CD8-positive, alpha-beta memory T cell (primary cell): Measurements from ENCODE around the gene PITPNM2. TPM values are rescaled to one million over a fixed set of nuclear protein-coding genes. Genes with fewer than 3 reads are reported as not detected.

Experiments used
- CTCF ChIA-PET: fragments of 350-600 bp; sonication (Branson Sonifier 250); formaldehyde crosslinking; loops from one replicate; lab custom pipeline; 2021; ENCODE audit warnings: antibody characterized with exemption; lab: Charles Lee
- POLR2A ChIA-PET: fragments of 350-600 bp; sonication (Branson Sonifier 250); formaldehyde crosslinking; loops from one replicate; lab custom pipeline; 2021; ENCODE audit warnings: antibody characterized with exemption; lab: Charles Lee
- DNase-seq, 5 donors: peaks; one replicate each; pipeline versions ENCODE4 v3.0.0 to v3.0.0-alpha.2; 2020 to 2022; ENCODE audit warnings: mixed read lengths in 1 of 5
- H3K27ac ChIP-seq: one replicate; pipeline ENCODE4 v1.7.0; 2013; ENCODE audit warnings: low read depth, mild to moderate bottlenecking, low read length, moderate library complexity
- H3K27me3 ChIP-seq: 2 replicates; pipeline ENCODE4 v1.7.0; 2013; ENCODE audit warnings: low read length, mild to moderate bottlenecking; ENCODE audit not compliant: insufficient read depth, poor library complexity, severe bottlenecking
- H3K36me3 ChIP-seq: 2 replicates; pipeline ENCODE4 v1.7.0; 2013; ENCODE audit warnings: mild to moderate bottlenecking, low read length, moderate library complexity; ENCODE audit not compliant: insufficient read depth
- H3K4me1 ChIP-seq: 2 replicates; pipeline ENCODE4 v1.7.0; 2013; ENCODE audit warnings: mild to moderate bottlenecking, low read length, moderate library complexity; ENCODE audit not compliant: insufficient read depth
- H3K4me3 ChIP-seq: 2 replicates; pipeline ENCODE4 v1.7.0; 2013; ENCODE audit warnings: mild to moderate bottlenecking, low read length
- H3K9me3 ChIP-seq: 2 replicates; pipeline ENCODE4 v1.7.0; 2013; ENCODE audit warnings: mild to moderate bottlenecking, low read length
- H3K27ac Mint-ChIP-seq, 8 donors: one replicate each; pipeline ENCODE4 v1.8.0; 2020 to 2021; ENCODE audit warnings: mixed read lengths in 8 of 8, mild to moderate bottlenecking in 6 of 8, inconsistent platforms in 3 of 8, moderate library complexity in 3 of 8
- H3K27me3 Mint-ChIP-seq, 2 donors: one replicate each; pipeline ENCODE4 v1.8.0; 2020 to 2021; ENCODE audit warnings: mixed read lengths in 2 of 2, mild to moderate bottlenecking in 1 of 2, moderate library complexity in 1 of 2
- H3K36me3 Mint-ChIP-seq, 3 donors: one replicate each; pipeline ENCODE4 v1.8.0; 2020 to 2021; ENCODE audit warnings: mixed read lengths in 3 of 3, inconsistent platforms in 1 of 3, mild to moderate bottlenecking in 1 of 3
- H3K4me1 Mint-ChIP-seq, 3 donors: one replicate each; pipeline ENCODE4 v1.8.0; 2020 to 2021; ENCODE audit warnings: mixed read lengths in 3 of 3, inconsistent platforms in 1 of 3, mild to moderate bottlenecking in 1 of 3
- H3K4me3 Mint-ChIP-seq, 7 donors: one replicate each; pipeline ENCODE4 v1.8.0; 2020 to 2021; ENCODE audit warnings: mixed read lengths in 7 of 7, mild to moderate bottlenecking in 6 of 7, moderate library complexity in 4 of 7, inconsistent platforms in 2 of 7
- H3K9me3 Mint-ChIP-seq, 5 donors: one replicate each; pipeline ENCODE4 v1.8.0; 2020 to 2022; ENCODE audit warnings: mixed read lengths in 5 of 5, mild to moderate bottlenecking in 3 of 5, moderate library complexity in 2 of 5, inconsistent platforms in 1 of 5
- polyA plus RNA-seq: library from polyadenylated mRNA; unstranded; fragments of 300-500 nt; fragmentation: Illumina TruSeq; gene quantifications from one replicate; pipeline ENCODE4 v1.2.3, GENCODE V29; 2021
- total RNA-seq, 2 experiments: library from RNA; stranded (reverse); gene quantifications; one replicate each; pipeline ENCODE4 v1.2.3, GENCODE V29; 2021

The PITPNM2 gene
- total and polyA plus RNA-seq, 3 experiments from 2014 or later: 1.8 to 6.1 (median 5.1) TPM

DNA sequence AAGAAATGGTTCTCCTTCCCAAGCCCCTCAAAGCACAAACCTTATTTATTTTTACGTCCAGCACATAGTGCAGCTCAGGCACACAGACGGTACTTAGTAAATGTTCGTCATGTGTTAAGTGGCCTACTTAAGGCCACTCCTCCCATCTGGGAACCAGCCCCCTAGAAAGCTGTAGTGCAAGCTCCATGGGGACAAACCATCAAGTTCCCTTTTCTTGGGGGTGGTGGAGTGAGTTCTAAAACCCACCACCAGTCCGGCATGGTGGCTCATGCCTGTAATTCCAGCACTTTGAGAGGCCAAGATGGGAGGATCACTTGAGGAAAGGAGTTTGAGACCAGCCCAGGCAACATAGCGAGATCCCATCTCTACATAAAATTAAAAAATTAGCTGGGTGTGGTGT is 49.4 kb downstream of the PITPNM2 start:
- H3K27me3 Mint-ChIP-seq: peaks cover 0 to 2% of the 10 kb centered on the region in 2 donors
- no peak overlapping the region for H3K4me3 Mint-ChIP-seq
- no peaks in the 10 kb centered on the region for H3K9me3 Mint-ChIP-seq
- Histone ChIP-seq H3K9me3 (no peaks in the 10 kb centered on the region), H3K27ac (no peak overlapping the region), H3K36me3 (no peaks in the 10 kb centered on the region), H3K27me3 (no peaks in the 10 kb centered on the region), H3K4me1 (peaks cover 20% of the 10 kb centered on the region), H3K4me3 (no peak overlapping the region)
- ChIA-PET POLR2A (no interaction called here), CTCF (interaction anchor here (1.1 to 1.7 kb wide), 2 partner anchors 13 to 58 kb away, joined by 3 to 4 read pairs; no protein-coding TSS in a partner anchor)
- H3K27ac Mint-ChIP-seq: no peak overlapping the region
- peaks cover 0 to 2% (median 0%) of the 10 kb centered on the region in 3 donors for H3K36me3 Mint-ChIP-seq
- DNase-seq: no peak
- peaks cover 19 to 27% (median 19%) of the 10 kb centered on the region in 3 donors for H3K4me1 Mint-ChIP-seq

Other genes with a start within 250 kb of the PITPNM2 start
- gene ABCB9, start 184.6 kb downstream of the PITPNM2 start, total RNA-seq: 1 to 10 TPM; 3.7 to 3.9 TPM
- gene ABCB9, start 184.6 kb downstream of the PITPNM2 start, polyA plus RNA-seq: 0.99 TPM
- 10 to 100 TPM; 27.7 to 29.5 TPM for gene OGFOD2, start 175.8 kb downstream of the PITPNM2 start, total RNA-seq
- 14.9 TPM for gene OGFOD2, start 175.8 kb downstream of the PITPNM2 start, polyA plus RNA-seq
- gene ARL6IP4, start 170.4 kb downstream of the PITPNM2 start, total RNA-seq: 100 to 1,000 TPM; 172 to 181 TPM
- gene ARL6IP4, start 170.4 kb downstream of the PITPNM2 start, polyA plus RNA-seq: 246 TPM
- gene MPHOSPH9, start 82.1 kb upstream of the PITPNM2 start, total RNA-seq: 10 to 100 TPM; 67.3 to 74.8 TPM
- gene MPHOSPH9, start 82.1 kb upstream of the PITPNM2 start, polyA plus RNA-seq: 31.0 TPM
- gene MTRFR, start 82.3 kb upstream of the PITPNM2 start, total RNA-seq: 10 to 100 TPM; 26.6 TPM
- gene MTRFR, start 82.3 kb upstream of the PITPNM2 start, polyA plus RNA-seq: 51.4 TPM
- gene CDK2AP1, start 120.8 kb upstream of the PITPNM2 start, total RNA-seq: 10 to 100 TPM; 56.3 to 57.7 TPM
- gene CDK2AP1, start 120.8 kb upstream of the PITPNM2 start, polyA plus RNA-seq: 9.1 TPM
- gene SBNO1, start 213.8 kb upstream of the PITPNM2 start, total RNA-seq: 10 to 100 TPM; 52.1 to 53.8 TPM
- 42.8 TPM for gene SBNO1, start 213.8 kb upstream of the PITPNM2 start, polyA plus RNA-seq
- gene KMT5A, start 233.0 kb upstream of the PITPNM2 start, total RNA-seq: 10 to 100 TPM; 46.8 to 49.9 TPM
- 5.0 TPM for gene KMT5A, start 233.0 kb upstream of the PITPNM2 start, polyA plus RNA-seq